Left ventricle myocardium inferior (tissue), 1 donor: ENCODE data around the gene PSD2. TPM values are rescaled to one million over a fixed set of nuclear protein-coding genes. Genes with fewer than 3 reads are reported as not detected.

Experiments
- DNase-seq: peaks from one replicate; pipeline ENCODE4 v3.0.0-alpha.2; 2020
- H3K27ac ChIP-seq: fragments of 200-600 bp; replicated peaks from 2 replicates; pipeline ENCODE4 v1.8.0; 2021
- H3K27me3 ChIP-seq: fragments of 200-600 bp; 2 replicates; pipeline ENCODE4 v1.8.0; 2021; ENCODE audit warnings: low read depth
- H3K36me3 ChIP-seq: fragments of 200-600 bp; 2 replicates; pipeline ENCODE4 v1.8.0; 2021
- H3K4me1 ChIP-seq: fragments of 200-600 bp; 2 replicates; pipeline ENCODE4 v1.8.0; 2021
- H3K4me3 ChIP-seq: fragments of 200-600 bp; 2 replicates; pipeline ENCODE4 v1.8.0; 2021; ENCODE audit warnings: mild to moderate bottlenecking, moderate library complexity
- H3K9me3 ChIP-seq: fragments of 200-600 bp; replicated peaks from 2 replicates; pipeline ENCODE4 v1.8.0; 2021
- intact Hi-C: fragments of 100-400 bp; cut with micrococcal nuclease; formaldehyde crosslinking; loops from one replicate; pipeline ENCODE4 v1.11.0; 2022
- total RNA-seq: library from RNA; stranded (reverse); fragmentation: NEBNext Ultra II Directional; extraction: Animal tissue kit (Norgen Biotek cat#: 25700); gene quantifications from one replicate; pipeline ENCODE4 v1.2.1, GENCODE V29; 2021
- TF ChIP-seq, protein P1 (sequence below): fragments of 200-600 bp; IDR thresholded peaks from 2 replicates; pipeline ENCODE4 v1.8.0; 2021; ENCODE audit warnings: antibody characterized with exemption, mild to moderate bottlenecking, borderline replicate concordance
- donor health status: DM: no; HTN: yes; CAD: no; lungs with severe emphysema.

PSD2 gene
- total RNA-seq, 1 donor from 2014 or later: not detected

DNA sequence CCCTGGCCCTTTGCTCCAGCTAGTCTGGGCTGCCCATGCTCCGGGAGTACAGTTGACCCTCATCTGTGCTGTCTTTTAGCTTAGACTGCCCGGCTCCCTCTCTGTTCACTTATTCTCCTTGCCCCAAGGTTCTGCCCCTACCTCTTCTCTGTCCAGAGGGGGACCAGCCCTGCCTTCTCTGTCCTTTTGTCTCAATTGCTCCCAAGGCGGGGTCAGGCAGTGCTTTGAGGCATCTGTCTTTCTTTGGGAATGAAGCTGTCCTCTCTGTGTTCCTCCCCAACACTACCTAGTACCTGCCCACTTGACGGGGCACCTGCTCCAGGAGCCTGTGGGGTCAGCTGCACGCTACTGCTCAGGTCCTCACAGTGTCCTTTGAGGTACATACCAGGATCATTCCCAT lies 59.3 kb downstream of the PSD2 start:
- TF ChIP-seq, protein P1, sequence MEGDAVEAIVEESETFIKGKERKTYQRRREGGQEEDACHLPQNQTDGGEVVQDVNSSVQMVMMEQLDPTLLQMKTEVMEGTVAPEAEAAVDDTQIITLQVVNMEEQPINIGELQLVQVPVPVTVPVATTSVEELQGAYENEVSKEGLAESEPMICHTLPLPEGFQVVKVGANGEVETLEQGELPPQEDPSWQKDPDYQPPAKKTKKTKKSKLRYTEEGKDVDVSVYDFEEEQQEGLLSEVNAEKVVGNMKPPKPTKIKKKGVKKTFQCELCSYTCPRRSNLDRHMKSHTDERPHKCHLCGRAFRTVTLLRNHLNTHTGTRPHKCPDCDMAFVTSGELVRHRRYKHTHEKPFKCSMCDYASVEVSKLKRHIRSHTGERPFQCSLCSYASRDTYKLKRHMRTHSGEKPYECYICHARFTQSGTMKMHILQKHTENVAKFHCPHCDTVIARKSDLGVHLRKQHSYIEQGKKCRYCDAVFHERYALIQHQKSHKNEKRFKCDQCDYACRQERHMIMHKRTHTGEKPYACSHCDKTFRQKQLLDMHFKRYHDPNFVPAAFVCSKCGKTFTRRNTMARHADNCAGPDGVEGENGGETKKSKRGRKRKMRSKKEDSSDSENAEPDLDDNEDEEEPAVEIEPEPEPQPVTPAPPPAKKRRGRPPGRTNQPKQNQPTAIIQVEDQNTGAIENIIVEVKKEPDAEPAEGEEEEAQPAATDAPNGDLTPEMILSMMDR: no peak
- no peak for DNase-seq
- no peak overlapping the region for H3K27ac ChIP-seq
- no peak overlapping the region for H3K4me3 ChIP-seq
- H3K4me1 ChIP-seq: no peaks in the 10 kb centered on the region
- no peaks in the 10 kb centered on the region for H3K9me3 ChIP-seq
- H3K36me3 ChIP-seq: peaks cover 4% of the 10 kb centered on the region
- intact Hi-C loops: no loop called here
- H3K27me3 ChIP-seq: no peaks in the 10 kb centered on the region

DNA sequence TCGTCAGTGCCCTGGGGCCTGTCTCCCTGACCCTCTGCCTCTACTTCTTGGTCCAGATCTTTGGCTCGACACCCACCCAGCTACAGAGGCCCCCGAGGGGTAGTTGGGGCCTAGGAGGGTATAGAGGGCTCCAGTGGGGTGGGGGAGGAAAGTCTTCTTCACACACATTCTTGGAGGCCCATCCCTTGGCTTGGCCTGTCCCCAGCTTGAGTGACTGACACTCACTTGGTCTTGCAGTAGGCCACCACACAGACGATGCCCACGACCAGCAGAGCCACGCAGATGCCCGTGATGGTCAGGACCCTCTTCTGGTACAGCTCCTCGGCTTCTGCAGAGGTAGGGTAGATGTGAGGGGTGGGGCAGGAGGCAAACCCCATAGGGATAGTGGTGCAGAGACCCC lies 59.8 kb downstream of the PSD2 start:
- Histone ChIP-seq H3K9me3 (no peaks in the 10 kb centered on the region), H3K4me3 (no peak overlapping the region), H3K27ac (no peak overlapping the region), H3K27me3 (no peaks in the 10 kb centered on the region), H3K4me1 (no peaks in the 10 kb centered on the region), H3K36me3 (peaks cover 4% of the 10 kb centered on the region)
- intact Hi-C loops: no loop called here
- TF ChIP-seq, protein P1: no peak
- no peak for DNase-seq

GRCh38 chr5:139855946-139856540 lies 60.4 kb downstream of the PSD2 start:
- intact Hi-C loops: no loop called here
- TF ChIP-seq, protein P1: no peak
- no peak overlapping the region for H3K4me3 ChIP-seq
- H3K36me3 ChIP-seq: peaks cover 3% of the 10 kb centered on the region
- no peak for DNase-seq
- H3K27me3 ChIP-seq: no peaks in the 10 kb centered on the region
- H3K9me3 ChIP-seq: no peaks in the 10 kb centered on the region
- no peaks in the 10 kb centered on the region for H3K4me1 ChIP-seq
- H3K27ac ChIP-seq: no peak overlapping the region

DNA sequence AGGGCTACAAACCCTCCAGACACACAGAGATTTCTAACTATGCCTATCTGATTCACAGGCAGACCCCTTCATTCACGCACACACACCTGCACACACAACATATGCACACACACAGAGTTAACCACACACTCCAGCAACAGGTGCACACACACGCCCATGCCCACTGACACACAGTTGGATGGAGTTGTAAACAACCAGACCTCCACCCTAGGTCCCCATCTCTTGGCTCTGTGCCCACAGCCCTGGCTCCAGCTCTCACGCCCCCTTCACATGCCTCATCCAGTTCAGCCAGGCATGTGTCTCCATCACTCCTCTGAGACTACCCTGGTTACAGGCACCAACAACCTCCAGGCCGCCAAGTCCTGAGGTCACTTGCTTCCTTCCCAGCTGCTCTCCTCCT lies 61.1 kb downstream of the PSD2 start:
- no peaks in the 10 kb centered on the region for H3K36me3 ChIP-seq
- intact Hi-C loops: no loop called here
- no peaks in the 10 kb centered on the region for H3K9me3 ChIP-seq
- H3K27ac ChIP-seq: no peak overlapping the region
- no peaks in the 10 kb centered on the region for H3K4me1 ChIP-seq
- no peaks in the 10 kb centered on the region for H3K27me3 ChIP-seq
- H3K4me3 ChIP-seq: no peak overlapping the region
- DNase-seq: no peak
- TF ChIP-seq, protein P1: no peak

DNA sequence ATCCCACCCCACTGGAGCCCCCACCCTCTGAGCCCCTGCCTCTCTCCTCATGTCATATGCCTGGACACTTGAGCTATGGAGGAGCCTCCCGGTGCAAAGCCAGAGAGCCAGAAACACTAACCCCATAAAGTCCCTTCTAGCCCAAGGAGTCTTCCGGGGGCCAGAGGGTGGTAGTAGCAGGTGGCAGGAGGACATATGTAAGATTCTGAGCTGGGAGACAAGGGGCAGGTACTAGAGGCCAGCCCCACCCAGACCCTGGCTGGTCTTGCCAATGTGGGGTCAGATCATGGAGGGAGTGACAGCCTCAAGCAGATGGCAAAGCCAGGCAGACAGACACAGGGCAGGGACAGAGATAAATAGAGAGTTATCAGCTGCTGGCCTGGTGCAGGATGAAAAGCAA lies 63.4 kb downstream of the PSD2 start:
- Histone ChIP-seq H3K27me3 (no peaks in the 10 kb centered on the region), H3K9me3 (no peaks in the 10 kb centered on the region), H3K27ac (no peak overlapping the region), H3K4me1 (peaks cover 12% of the 10 kb centered on the region), H3K4me3 (no peak overlapping the region), H3K36me3 (no peaks in the 10 kb centered on the region)
- DNase-seq: no peak
- TF ChIP-seq, protein P1: no peak
- intact Hi-C loops: no loop called here
